Testis (tissue), 3 donors: Measurements from ENCODE around the gene TP53. TPM values are rescaled to one million over a fixed set of nuclear protein-coding genes. Genes with fewer than 3 reads are reported as not detected.
"Not testable (repeated sequence)": the region's sequence is repeated elsewhere in the genome, so short reads cannot be mapped to it uniquely, and the experiment has no call there.

ENCODE experiments used
- DNase-seq: peaks from one replicate; pipeline ENCODE4 v3.0.0-alpha.2; 2019
- H3K27ac ChIP-seq, 2 donors: fragments of 200-600 bp; sonication (generic); one replicate each; pipeline ENCODE4 v1.5.1; 2019
- H3K27me3 ChIP-seq: fragments of 200-600 bp; sonication (generic); one replicate; pipeline ENCODE4 v1.5.1; 2019
- H3K36me3 ChIP-seq: fragments of 200-600 bp; sonication (generic); one replicate; pipeline ENCODE4 v1.5.1; 2017; ENCODE audit warnings: low read depth; ENCODE audit errors: missing control alignments
- H3K4me1 ChIP-seq: fragments of 200-600 bp; sonication (generic); one replicate; pipeline ENCODE4 v1.5.1; 2019
- H3K4me3 ChIP-seq, 2 donors: fragments of 200-600 bp; sonication (generic); one replicate each; pipeline ENCODE4 v1.5.1; 2017 to 2019
- H3K9me3 ChIP-seq: fragments of 200-600 bp; sonication (generic); one replicate; pipeline ENCODE4 v1.5.1; 2017
- POLR2A ChIP-seq: fragments of 450-650 bp; IDR thresholded peaks from one replicate; pipeline ENCODE4 v1.6.1; 2017; ENCODE audit warnings: antibody characterized with exemption, mild to moderate bottlenecking, moderate library complexity
- WGBS, 2 donors: methylation state at CpG; one replicate each; pipeline ENCODE4 v1.1.5; 2018; 5-methylcytosine and 5-hydroxymethylcytosine counted together
- intact Hi-C: fragments of 100-400 bp; cut with DNase I; formaldehyde crosslinking; loops from one replicate; pipeline ENCODE4 v1.15.1; 2023; ENCODE audit warnings: low total_unique reads
- polyA plus RNA-seq: library from polyadenylated mRNA; stranded (reverse); fragments of 350-450 nt; fragmentation: Illumina TruSeq; extraction: RNeasy Lipid Tissue Mini Kit (QIAGEN cat#74804); gene quantifications from one replicate; pipeline ENCODE4 v1.2.3, GENCODE V29; 2014; ENCODE audit warnings: low read depth, low replicate concordance; ENCODE audit not compliant: insufficient read depth
- total RNA-seq, 2 donors: library from RNA; depleted of rRNA; stranded (reverse); fragments of >200 nt; gene quantifications; one replicate each; pipeline ENCODE4 v1.2.3, GENCODE V29; 2016
- TF ChIP-seq, protein P1 (sequence below), 3 experiments: fragments of 450-650 bp in 2 of 3; fragments of 200-600 bp in 1 of 3; sonication (generic) in 1 of 3; IDR thresholded peaks; one replicate each; pipeline ENCODE4 v1.5.1; 2016 to 2019; ENCODE audit warnings: antibody characterized with exemption in 3 of 3, mild to moderate bottlenecking in 2 of 3, moderate library complexity in 1 of 3

The TP53 gene
- total and polyA plus RNA-seq, 3 donors from 2014 or later, result 32.1 to 47.1 (median 45.0) TPM

DNA sequence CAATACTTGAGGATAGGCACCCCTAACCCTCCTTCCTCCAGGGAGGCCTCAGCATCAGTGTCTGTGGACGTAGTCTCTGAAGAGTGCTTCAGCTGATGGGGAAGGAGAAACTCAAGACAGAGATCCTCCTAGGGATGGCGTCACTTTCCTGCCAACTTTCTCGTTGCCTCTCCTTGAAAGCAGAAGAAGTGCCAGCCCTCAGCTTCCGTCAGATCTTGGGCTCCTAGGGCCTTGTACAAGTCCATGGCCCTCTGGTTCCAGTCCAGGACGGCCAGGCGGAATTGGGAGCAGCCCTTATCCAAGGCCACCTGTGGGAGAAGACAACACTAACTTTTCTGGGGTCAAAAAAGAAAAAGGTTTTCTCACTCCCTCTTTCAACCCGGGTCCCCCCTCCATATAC lies 61.0 kb downstream of the TP53 start:
- no peaks in the 10 kb centered on the region for H3K36me3 ChIP-seq
- intact Hi-C loops, result no loop called here

DNA sequence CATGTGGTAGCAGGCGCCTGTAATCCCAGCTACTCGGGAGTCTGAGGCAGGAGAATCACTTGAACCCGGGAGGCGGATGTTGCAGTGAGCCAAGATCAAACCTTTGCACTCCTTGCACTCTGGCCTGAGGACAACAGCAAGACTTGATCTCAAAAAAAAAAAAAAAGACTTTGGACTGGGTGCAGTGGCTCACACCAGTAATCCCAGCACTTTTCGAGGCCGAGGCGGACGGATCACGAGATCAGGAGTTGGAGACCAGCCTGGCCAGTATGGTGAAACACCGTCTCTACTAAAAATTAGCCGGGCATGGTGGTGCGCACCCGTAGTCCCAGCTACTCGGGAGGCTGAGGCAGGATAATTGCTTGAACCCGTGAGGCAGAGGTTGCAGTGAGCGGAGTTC lies 61.5 kb downstream of the TP53 start:
- Histone ChIP-seq H3K27ac (peak overlapping the region in 1 of 2 donors; percentile 98), H3K4me1 (peaks cover 15% of the 10 kb centered on the region)
- H3K27me3 ChIP-seq, intact Hi-C loops, DNase-seq, H3K36me3 ChIP-seq, H3K9me3 ChIP-seq, H3K4me3 ChIP-seq: not testable (repeated sequence)
- WGBS, 2 donors, result 91 to 97% methylated on average over 16 of the region's 16 CpGs

More for the DNA sequence above, 61.0 kb downstream of the TP53 start:
- H3K4me3 ChIP-seq, result no peak overlapping the region
- 45 to 54% methylated on average over 7 of the region's 7 CpGs for WGBS, 2 donors
- peak overlapping the region; percentile 96 to 98 for H3K27ac ChIP-seq
- TF ChIP-seq POLR2A, result no peak
- TF ChIP-seq, protein P1, sequence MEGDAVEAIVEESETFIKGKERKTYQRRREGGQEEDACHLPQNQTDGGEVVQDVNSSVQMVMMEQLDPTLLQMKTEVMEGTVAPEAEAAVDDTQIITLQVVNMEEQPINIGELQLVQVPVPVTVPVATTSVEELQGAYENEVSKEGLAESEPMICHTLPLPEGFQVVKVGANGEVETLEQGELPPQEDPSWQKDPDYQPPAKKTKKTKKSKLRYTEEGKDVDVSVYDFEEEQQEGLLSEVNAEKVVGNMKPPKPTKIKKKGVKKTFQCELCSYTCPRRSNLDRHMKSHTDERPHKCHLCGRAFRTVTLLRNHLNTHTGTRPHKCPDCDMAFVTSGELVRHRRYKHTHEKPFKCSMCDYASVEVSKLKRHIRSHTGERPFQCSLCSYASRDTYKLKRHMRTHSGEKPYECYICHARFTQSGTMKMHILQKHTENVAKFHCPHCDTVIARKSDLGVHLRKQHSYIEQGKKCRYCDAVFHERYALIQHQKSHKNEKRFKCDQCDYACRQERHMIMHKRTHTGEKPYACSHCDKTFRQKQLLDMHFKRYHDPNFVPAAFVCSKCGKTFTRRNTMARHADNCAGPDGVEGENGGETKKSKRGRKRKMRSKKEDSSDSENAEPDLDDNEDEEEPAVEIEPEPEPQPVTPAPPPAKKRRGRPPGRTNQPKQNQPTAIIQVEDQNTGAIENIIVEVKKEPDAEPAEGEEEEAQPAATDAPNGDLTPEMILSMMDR (IDR thresholded peaks at IDR 0.05), result no peak
- DNase-seq, result peak; percentile 72
- peaks cover 18% of the 10 kb centered on the region for H3K4me1 ChIP-seq
- H3K27me3 ChIP-seq, result no peaks in the 10 kb centered on the region
- no peaks in the 10 kb centered on the region for H3K9me3 ChIP-seq

DNA sequence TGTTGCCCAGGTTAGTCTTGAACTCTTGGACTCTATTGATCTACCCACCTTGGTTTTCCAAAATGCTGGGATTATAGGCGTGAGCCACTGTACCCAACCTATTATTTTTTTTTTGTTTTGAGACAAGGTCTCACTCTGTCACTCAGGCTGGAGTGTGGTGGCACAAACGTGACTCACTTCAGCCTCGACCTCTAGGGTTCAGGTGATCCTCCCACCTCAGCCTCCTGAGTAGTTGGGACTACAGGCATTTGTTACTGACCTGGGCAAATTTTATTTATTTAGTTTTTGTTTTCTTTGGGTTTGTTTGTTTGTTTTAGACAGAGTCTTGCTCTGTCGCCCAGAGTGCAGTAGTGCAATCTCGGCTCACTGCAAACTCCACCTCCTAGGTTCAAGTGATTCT lies 63.6 kb downstream of the TP53 start:
- intact Hi-C loops, result no loop called here
- DNase-seq, result no peak
- H3K4me1 ChIP-seq, result peaks cover 15% of the 10 kb centered on the region
- H3K36me3 ChIP-seq, result no peaks in the 10 kb centered on the region
- TF ChIP-seq, protein P1 (IDR thresholded peaks at IDR 0.05), result no peak
- no peak for TF ChIP-seq POLR2A
- no peak overlapping the region for H3K4me3 ChIP-seq
- H3K27me3 ChIP-seq, result no peaks in the 10 kb centered on the region
- no peaks in the 10 kb centered on the region for H3K9me3 ChIP-seq
- no peak overlapping the region for H3K27ac ChIP-seq
- 93 to 94% methylated on average over 5 of the region's 5 CpGs for WGBS, 2 donors

DNA sequence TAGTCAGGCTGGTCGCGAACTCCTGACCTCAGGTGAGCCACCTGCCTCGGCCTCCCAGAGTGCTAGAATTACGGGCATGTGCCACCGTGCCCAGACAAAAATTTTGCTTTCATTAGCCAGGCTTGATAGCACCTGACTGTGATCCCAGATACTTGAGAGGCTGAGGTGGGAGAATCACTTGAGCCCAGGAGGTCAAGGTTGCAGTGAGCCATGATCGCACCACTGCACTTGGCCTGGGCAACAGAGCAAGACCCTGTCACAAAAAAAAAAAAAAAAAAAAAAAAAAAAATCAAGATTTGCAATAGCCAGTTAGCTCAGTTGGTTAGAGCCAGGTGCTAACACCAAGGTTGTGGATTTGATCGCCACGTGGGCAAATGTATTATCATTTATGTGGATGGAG lies 66.5 kb downstream of the TP53 start:
- no peaks in the 10 kb centered on the region for H3K27me3 ChIP-seq
- intact Hi-C loops, result no loop called here
- TF ChIP-seq, protein P1 (IDR thresholded peaks at IDR 0.05), result no peak
- TF ChIP-seq POLR2A, result no peak
- H3K9me3 ChIP-seq, result no peaks in the 10 kb centered on the region
- H3K27ac ChIP-seq, result no peak overlapping the region
- no peaks in the 10 kb centered on the region for H3K36me3 ChIP-seq
- no peak for DNase-seq
- H3K4me1 ChIP-seq, result peaks cover 3% of the 10 kb centered on the region
- WGBS, 2 donors, result 90 to 93% methylated on average over 8 of the region's 8 CpGs
- no peak overlapping the region for H3K4me3 ChIP-seq

DNA sequence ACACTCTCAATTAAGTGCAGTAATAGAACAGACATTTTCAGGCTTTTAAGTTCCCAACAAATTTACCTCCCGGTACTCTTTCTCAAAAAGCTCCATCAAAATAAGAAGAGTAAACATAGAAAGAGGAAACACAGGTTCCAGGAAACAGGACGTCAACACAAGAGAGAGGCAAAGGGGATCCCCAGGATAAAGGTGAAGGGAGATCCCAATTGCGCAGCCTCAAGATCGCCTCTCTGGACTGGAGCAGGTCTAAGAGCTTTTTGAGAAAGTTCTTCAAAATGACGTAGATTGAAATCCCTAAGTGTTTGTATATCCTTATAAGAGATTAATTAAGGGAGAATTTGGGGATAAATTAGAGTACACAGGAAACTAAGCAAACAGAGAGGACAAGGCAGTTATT lies 68.7 kb downstream of the TP53 start:
- TF ChIP-seq POLR2A, result no peak
- TF ChIP-seq, protein P1 (IDR thresholded peaks at IDR 0.05), result no peak
- H3K4me1 ChIP-seq, result peaks cover 5% of the 10 kb centered on the region
- no peak overlapping the region for H3K4me3 ChIP-seq
- WGBS, 2 donors, result 82 to 88% methylated on average over 5 of the region's 5 CpGs
- H3K27ac ChIP-seq, result no peak overlapping the region
- no peaks in the 10 kb centered on the region for H3K36me3 ChIP-seq
- intact Hi-C loops, result no loop called here
- DNase-seq, result no peak
- no peaks in the 10 kb centered on the region for H3K9me3 ChIP-seq
- H3K27me3 ChIP-seq, result no peaks in the 10 kb centered on the region

Other genes starting within 250 kb of the TP53 start
- gene FGF11, start 248.0 kb downstream of the TP53 start, total RNA-seq, result 1 to 10 TPM; 3.2 to 4.2 TPM
- 4.6 TPM for gene FGF11, start 248.0 kb downstream of the TP53 start, polyA plus RNA-seq
- 1 to 10 TPM; 6.2 to 7.4 TPM for gene CHRNB1, start 242.4 kb downstream of the TP53 start, total RNA-seq
- gene CHRNB1, start 242.4 kb downstream of the TP53 start, polyA plus RNA-seq, result 6.9 TPM
- 10 to 100 TPM; 34.0 to 43.4 TPM for gene ZBTB4, start 207.9 kb downstream of the TP53 start, total RNA-seq
- 39.5 TPM for gene ZBTB4, start 207.9 kb downstream of the TP53 start, polyA plus RNA-seq
- 1 to 10 TPM; 1.8 to 3.9 TPM for gene SLC35G6, start 206.0 kb downstream of the TP53 start, total RNA-seq
- 3.9 TPM for gene SLC35G6, start 206.0 kb downstream of the TP53 start, polyA plus RNA-seq
- 100 to 1,000 TPM; 359 to 391 TPM for gene POLR2A, start 203.1 kb downstream of the TP53 start, total RNA-seq
- gene POLR2A, start 203.1 kb downstream of the TP53 start, polyA plus RNA-seq, result 175 TPM
- 10 to 100 TPM; 17.0 to 20.6 TPM for gene TNFSF12, start 138.4 kb downstream of the TP53 start, total RNA-seq
- gene TNFSF12, start 138.4 kb downstream of the TP53 start, polyA plus RNA-seq, result 21.5 TPM
- gene TNFSF13, start 128.7 kb downstream of the TP53 start, total RNA-seq, result 1 to 10 TPM; 1.2 to 5.1 TPM
- 11.5 TPM for gene TNFSF13, start 128.7 kb downstream of the TP53 start, polyA plus RNA-seq
- gene SENP3, start 125.6 kb downstream of the TP53 start, total RNA-seq, result 10 to 100 TPM; 77.4 to 83.5 TPM
- gene SENP3, start 125.6 kb downstream of the TP53 start, polyA plus RNA-seq, result 108 TPM
- gene CD68, start 107.9 kb downstream of the TP53 start, total RNA-seq, result 1 to 10 TPM; 2.0 to 6.4 TPM
- gene CD68, start 107.9 kb downstream of the TP53 start, polyA plus RNA-seq, result 54.8 TPM
- gene MPDU1, start 103.6 kb downstream of the TP53 start, total RNA-seq, result 10 to 100 TPM; 55.7 to 88.7 TPM
- 60.9 TPM for gene MPDU1, start 103.6 kb downstream of the TP53 start, polyA plus RNA-seq
- 1 to 10 TPM; 2.8 to 4.0 TPM for gene SOX15, start 97.4 kb downstream of the TP53 start, total RNA-seq
- gene SOX15, start 97.4 kb downstream of the TP53 start, polyA plus RNA-seq, result 2.6 TPM
- gene FXR2, start 72.6 kb downstream of the TP53 start, total RNA-seq, result 10 to 100 TPM; 53.8 to 60.3 TPM
- 76.0 TPM for gene FXR2, start 72.6 kb downstream of the TP53 start, polyA plus RNA-seq
- gene SAT2, start 59.7 kb downstream of the TP53 start, total RNA-seq, result 100 to 1,000 TPM; 108 to 112 TPM
- gene SAT2, start 59.7 kb downstream of the TP53 start, polyA plus RNA-seq, result 128 TPM
- 1 to 10 TPM; 3.2 to 6.1 TPM for gene SHBG, start 57.4 kb downstream of the TP53 start, total RNA-seq
- gene SHBG, start 57.4 kb downstream of the TP53 start, polyA plus RNA-seq, result 17.8 TPM
- 10 to 100 TPM in 1 of 2 donors, 1 to 10 TPM in 1; 6.1 to 11.6 TPM for gene ATP1B2, start 36.6 kb downstream of the TP53 start, total RNA-seq
- 10.1 TPM for gene ATP1B2, start 36.6 kb downstream of the TP53 start, polyA plus RNA-seq
- 10 to 100 TPM; 10.5 to 11.3 TPM for gene WRAP53, start 987 bp upstream of the TP53 start, total RNA-seq
- 12.0 TPM for gene WRAP53, start 987 bp upstream of the TP53 start, polyA plus RNA-seq
- 1 to 10 TPM in 1 of 2 donors, under 1 TPM in 1; 0.93 to 2.0 TPM for gene EFNB3, start 17.7 kb upstream of the TP53 start, total RNA-seq
- gene EFNB3, start 17.7 kb upstream of the TP53 start, polyA plus RNA-seq, result 3.5 TPM
- gene DNAH2, start 30.3 kb upstream of the TP53 start, total RNA-seq, result 10 to 100 TPM; 11.7 to 22.7 TPM
- gene DNAH2, start 30.3 kb upstream of the TP53 start, polyA plus RNA-seq, result 24.9 TPM
- 10 to 100 TPM; 38.0 to 41.8 TPM for gene KDM6B, start 146.7 kb upstream of the TP53 start, total RNA-seq
- gene KDM6B, start 146.7 kb upstream of the TP53 start, polyA plus RNA-seq, result 27.8 TPM
- gene TMEM88, start 167.6 kb upstream of the TP53 start, total RNA-seq, result 1 to 10 TPM; 4.6 to 7.4 TPM
- 6.8 TPM for gene TMEM88, start 167.6 kb upstream of the TP53 start, polyA plus RNA-seq
- gene NAA38, start 170.1 kb upstream of the TP53 start, total RNA-seq, result 10 to 100 TPM; 72.3 to 83.1 TPM
- gene NAA38, start 170.1 kb upstream of the TP53 start, polyA plus RNA-seq, result 102 TPM
- 10 to 100 TPM in 1 of 2 donors, 1 to 10 TPM in 1; 9.9 to 10.1 TPM for gene CYB5D1, start 170.5 kb upstream of the TP53 start, total RNA-seq
- gene CYB5D1, start 170.5 kb upstream of the TP53 start, polyA plus RNA-seq, result 12.8 TPM
- gene CHD3, start 201.3 kb upstream of the TP53 start, total RNA-seq, result 100 to 1,000 TPM; 111 to 123 TPM
- 62.3 TPM for gene CHD3, start 201.3 kb upstream of the TP53 start, polyA plus RNA-seq
- 10 to 100 TPM; 16.2 to 27.9 TPM for gene RNF227, start 228.8 kb upstream of the TP53 start, total RNA-seq
- 6.5 TPM for gene RNF227, start 228.8 kb upstream of the TP53 start, polyA plus RNA-seq
- 1 to 10 TPM; 4.3 to 5.2 TPM for gene KCNAB3, start 242.4 kb upstream of the TP53 start, total RNA-seq
- gene KCNAB3, start 242.4 kb upstream of the TP53 start, polyA plus RNA-seq, result 3.3 TPM
- 10 to 100 TPM; 76.1 to 96.1 TPM for gene TRAPPC1, start 244.5 kb upstream of the TP53 start, total RNA-seq
- 115 TPM for gene TRAPPC1, start 244.5 kb upstream of the TP53 start, polyA plus RNA-seq
- gene CNTROB, start 244.7 kb upstream of the TP53 start, total RNA-seq, result 100 to 1,000 TPM in 1 of 2 donors, 10 to 100 TPM in 1; 79.2 to 111 TPM
- gene CNTROB, start 244.7 kb upstream of the TP53 start, polyA plus RNA-seq, result 153 TPM